Endothelial cell of umbilical vein (primary cell): ENCODE results near the gene RPS29.

ENCODE experiments used
- CTCF ChIP-seq, 2 donors: IDR thresholded peaks; 1 replicate in 1 of 2; 2 replicates in 1 of 2; pipeline ENCODE4 v1.5.1; 2011; ENCODE audit warnings: low read length in 2 of 2, mild to moderate bottlenecking in 2 of 2, moderate library complexity in 2 of 2, control low read depth in 1 of 2, inconsistent platforms in 1 of 2, low read depth in 1 of 2; ENCODE audit not compliant: insufficient read depth in 1 of 2; ENCODE audit errors: extremely low read depth in 1 of 2
- EZH2 ChIP-seq: IDR thresholded peaks from 2 replicates; pipeline ENCODE4 v1.6.1; 2012; ENCODE audit warnings: borderline replicate concordance, low read depth, mild to moderate bottlenecking, moderate library complexity, low read length, inconsistent platforms; ENCODE audit not compliant: severe bottlenecking
- POLR2A ChIP-seq: IDR thresholded peaks from 2 replicates; pipeline ENCODE4 v1.6.1; 2012; ENCODE audit warnings: low read depth, mild to moderate bottlenecking, control low read depth, low read length
- POLR2AphosphoS5 ChIP-seq: IDR thresholded peaks from 2 replicates; pipeline ENCODE4 v1.6.1; 2012; ENCODE audit warnings: low read depth, mild to moderate bottlenecking, control low read depth, low read length, moderate library complexity; ENCODE audit not compliant: insufficient read depth

GRCh38 chr14:49594347-49595091 is 8.3 kb upstream of the RPS29 start:
- TF ChIP-seq CTCF (IDR thresholded peaks at IDR 0.05; ENCODE audit: extremely low read depth in 1 of 2, insufficient read depth in 1 of 2, low read depth in 1 of 2, low read length in 2 of 2) (no peak), POLR2A (no peak), EZH2 (no peak), POLR2AphosphoS5 (no peak)
